ENCODE measurements around the gene NTM. TPM values are rescaled to one million over a fixed set of nuclear protein-coding genes. Genes with fewer than 3 reads are reported as not detected.

The NTM gene
- total RNA-seq, 1 donor from 2014 or later, result 92.1 TPM

DNA sequence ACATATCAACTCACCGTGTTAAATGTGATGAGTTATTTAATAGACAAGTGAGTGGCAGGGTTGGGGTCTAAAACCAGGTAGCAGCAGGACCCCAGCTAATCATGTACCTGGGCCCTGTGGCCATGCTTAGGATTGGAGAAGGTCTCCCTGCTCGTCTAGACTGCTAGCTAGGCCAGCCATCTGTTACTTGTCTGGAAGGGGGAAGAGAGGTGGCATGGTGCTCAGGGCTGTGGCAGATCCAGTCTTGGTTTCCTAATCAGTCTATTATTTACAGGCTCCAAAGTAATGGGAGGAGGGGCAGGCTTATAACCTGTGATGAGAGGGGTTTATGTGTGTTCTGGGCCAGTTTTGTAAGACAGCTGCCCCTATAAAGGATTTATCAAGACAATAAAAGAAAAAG, 105.9 kb downstream of the NTM start:
- Mint-ChIP-seq H3K36me3 (ENCODE audit: low read depth) (no peaks in the 10 kb centered on the region), H3K4me3 (ENCODE audit: unreplicated experiment) (no peak overlapping the region), H3K4me1 (ENCODE audit: low read depth) (no peaks in the 10 kb centered on the region), H3K27ac (ENCODE audit: unreplicated experiment) (no peak overlapping the region), H3K9me3 (ENCODE audit: low read depth) (no peaks in the 10 kb centered on the region), H3K27me3 (ENCODE audit: low read depth) (peaks cover 27% of the 10 kb centered on the region)
- DNase-seq (ENCODE audit: low spot score), result no peak
- TF ChIP-seq, protein P1, sequence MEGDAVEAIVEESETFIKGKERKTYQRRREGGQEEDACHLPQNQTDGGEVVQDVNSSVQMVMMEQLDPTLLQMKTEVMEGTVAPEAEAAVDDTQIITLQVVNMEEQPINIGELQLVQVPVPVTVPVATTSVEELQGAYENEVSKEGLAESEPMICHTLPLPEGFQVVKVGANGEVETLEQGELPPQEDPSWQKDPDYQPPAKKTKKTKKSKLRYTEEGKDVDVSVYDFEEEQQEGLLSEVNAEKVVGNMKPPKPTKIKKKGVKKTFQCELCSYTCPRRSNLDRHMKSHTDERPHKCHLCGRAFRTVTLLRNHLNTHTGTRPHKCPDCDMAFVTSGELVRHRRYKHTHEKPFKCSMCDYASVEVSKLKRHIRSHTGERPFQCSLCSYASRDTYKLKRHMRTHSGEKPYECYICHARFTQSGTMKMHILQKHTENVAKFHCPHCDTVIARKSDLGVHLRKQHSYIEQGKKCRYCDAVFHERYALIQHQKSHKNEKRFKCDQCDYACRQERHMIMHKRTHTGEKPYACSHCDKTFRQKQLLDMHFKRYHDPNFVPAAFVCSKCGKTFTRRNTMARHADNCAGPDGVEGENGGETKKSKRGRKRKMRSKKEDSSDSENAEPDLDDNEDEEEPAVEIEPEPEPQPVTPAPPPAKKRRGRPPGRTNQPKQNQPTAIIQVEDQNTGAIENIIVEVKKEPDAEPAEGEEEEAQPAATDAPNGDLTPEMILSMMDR (IDR thresholded peaks at IDR 0.05), result no peak

DNA sequence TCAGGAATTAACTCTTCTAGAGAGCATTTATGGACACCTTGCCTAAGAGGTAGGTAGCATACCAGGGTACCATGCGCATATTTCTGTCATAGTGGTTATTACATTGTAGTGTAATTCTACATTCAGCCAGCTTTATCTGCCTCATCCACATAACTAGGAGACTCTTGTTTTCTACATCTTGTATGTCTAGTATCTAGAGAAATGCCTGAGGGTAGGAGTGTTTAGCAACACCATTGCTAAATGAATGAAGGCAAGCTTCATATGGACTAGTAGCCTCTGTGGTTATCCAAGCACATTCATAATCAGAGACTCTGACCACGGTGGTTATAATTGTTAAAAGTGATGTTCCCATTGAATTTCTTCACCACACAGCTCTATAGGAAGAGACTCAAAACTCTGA, 107.9 kb downstream of the NTM start:
- TF ChIP-seq, protein P1 (IDR thresholded peaks at IDR 0.05), result no peak
- peaks cover 22% of the 10 kb centered on the region for H3K27me3 Mint-ChIP-seq (ENCODE audit: low read depth)
- no peaks in the 10 kb centered on the region for H3K9me3 Mint-ChIP-seq (ENCODE audit: low read depth)
- no peaks in the 10 kb centered on the region for H3K4me1 Mint-ChIP-seq (ENCODE audit: low read depth)
- no peak overlapping the region for H3K27ac Mint-ChIP-seq (ENCODE audit: unreplicated experiment)
- DNase-seq (ENCODE audit: low spot score), result no peak
- H3K4me3 Mint-ChIP-seq (ENCODE audit: unreplicated experiment), result no peak overlapping the region
- H3K36me3 Mint-ChIP-seq (ENCODE audit: low read depth), result no peaks in the 10 kb centered on the region

DNA sequence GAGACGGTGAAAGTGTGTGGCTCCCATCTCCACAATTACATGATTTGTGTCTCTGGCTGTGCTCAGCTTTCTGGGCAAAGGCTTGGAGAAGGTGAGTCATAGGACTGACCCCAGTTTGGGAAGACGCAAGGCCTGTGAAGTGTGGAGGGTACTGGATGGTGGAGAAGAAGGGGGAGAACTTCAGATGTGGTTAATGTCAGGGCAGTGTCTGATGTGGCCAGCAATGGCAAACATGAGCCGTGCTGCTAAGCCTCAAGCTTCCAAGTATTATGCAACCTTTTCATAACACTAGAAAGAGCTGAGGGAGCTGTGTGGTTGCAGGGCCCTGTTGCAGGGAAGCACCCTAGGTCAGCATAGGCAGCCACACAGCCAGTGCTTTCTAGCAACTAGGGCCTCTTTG, 110.9 kb downstream of the NTM start:
- H3K4me1 Mint-ChIP-seq (ENCODE audit: low read depth), result no peaks in the 10 kb centered on the region
- H3K36me3 Mint-ChIP-seq (ENCODE audit: low read depth), result no peaks in the 10 kb centered on the region
- H3K9me3 Mint-ChIP-seq (ENCODE audit: low read depth), result no peaks in the 10 kb centered on the region
- TF ChIP-seq, protein P1 (IDR thresholded peaks at IDR 0.05), result no peak
- no peak overlapping the region for H3K27ac Mint-ChIP-seq (ENCODE audit: unreplicated experiment)
- no peak overlapping the region for H3K4me3 Mint-ChIP-seq (ENCODE audit: unreplicated experiment)
- peaks cover 6% of the 10 kb centered on the region for H3K27me3 Mint-ChIP-seq (ENCODE audit: low read depth)
- no peak for DNase-seq (ENCODE audit: low spot score)

DNA sequence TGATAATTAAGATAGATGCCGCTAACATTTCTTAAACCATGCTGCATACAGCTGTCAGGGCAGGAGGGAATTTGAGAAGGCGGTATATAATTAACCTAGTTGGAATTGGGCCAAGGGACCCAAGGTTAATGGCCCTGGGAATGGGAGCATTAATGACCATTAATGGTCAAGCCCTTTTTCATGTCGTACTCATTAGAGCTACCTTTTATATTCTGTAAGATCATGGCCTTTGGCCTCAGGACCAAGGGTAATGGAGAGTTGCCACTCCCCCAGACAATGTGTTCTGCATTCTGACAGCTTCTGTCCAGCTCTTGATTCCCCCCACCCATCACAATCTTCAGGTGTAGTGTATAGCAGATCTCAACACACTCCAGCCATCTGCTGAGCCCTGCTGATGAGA, 111.6 kb downstream of the NTM start:
- no peak for DNase-seq (ENCODE audit: low spot score)
- no peaks in the 10 kb centered on the region for H3K4me1 Mint-ChIP-seq (ENCODE audit: low read depth)
- no peaks in the 10 kb centered on the region for H3K9me3 Mint-ChIP-seq (ENCODE audit: low read depth)
- H3K27me3 Mint-ChIP-seq (ENCODE audit: low read depth), result peaks cover 7% of the 10 kb centered on the region
- TF ChIP-seq, protein P1 (IDR thresholded peaks at IDR 0.05), result no peak
- H3K36me3 Mint-ChIP-seq (ENCODE audit: low read depth), result no peaks in the 10 kb centered on the region
- H3K4me3 Mint-ChIP-seq (ENCODE audit: unreplicated experiment), result no peak overlapping the region
- H3K27ac Mint-ChIP-seq (ENCODE audit: unreplicated experiment), result no peak overlapping the region

DNA sequence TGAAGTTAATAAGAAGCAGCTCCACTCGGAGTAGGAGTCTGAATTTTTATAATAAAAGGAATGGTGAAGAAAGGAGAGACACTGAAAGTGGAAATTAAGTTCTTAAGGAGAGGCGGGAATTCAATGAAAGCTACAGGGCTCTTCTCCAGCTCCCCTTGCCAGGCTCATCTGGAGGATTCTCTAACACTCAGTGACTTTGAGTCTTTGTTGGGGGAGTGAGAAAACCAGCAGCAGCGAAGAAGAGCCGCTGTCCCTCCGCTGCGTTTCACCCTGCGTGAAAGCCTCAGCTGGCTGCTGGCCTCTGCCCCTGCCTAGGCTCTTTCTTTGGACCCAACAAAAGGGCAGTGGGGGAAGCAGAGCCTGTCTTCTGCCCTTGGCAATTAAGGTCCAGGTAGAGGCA, 113.0 kb downstream of the NTM start:
- H3K4me3 Mint-ChIP-seq (ENCODE audit: unreplicated experiment), result no peak overlapping the region
- DNase-seq (ENCODE audit: low spot score), result no peak
- no peaks in the 10 kb centered on the region for H3K4me1 Mint-ChIP-seq (ENCODE audit: low read depth)

More for the DNA sequence above, 113.0 kb downstream of the NTM start:
- Mint-ChIP-seq H3K27me3 (ENCODE audit: low read depth) (peaks cover 12% of the 10 kb centered on the region), H3K9me3 (ENCODE audit: low read depth) (no peaks in the 10 kb centered on the region), H3K36me3 (ENCODE audit: low read depth) (no peaks in the 10 kb centered on the region), H3K27ac (ENCODE audit: unreplicated experiment) (no peak overlapping the region)
- TF ChIP-seq, protein P1 (IDR thresholded peaks at IDR 0.05), result no peak
